Stomach (tissue), 9 donors: ENCODE results near the gene RGMA. TPM values are rescaled to one million over a fixed set of nuclear protein-coding genes. Genes with fewer than 3 reads are reported as not detected.

Experiments
- DNase-seq, 2 donors: peaks; one replicate each; pipeline versions ENCODE4 v3.0.0 to v3.0.0-alpha.2; 2013 to 2019
- H3K27ac ChIP-seq, 5 donors: fragments of 200-600 bp in 4 of 5; sonication (generic) in 4 of 5; one replicate each; pipeline ENCODE4 v1.5.1; 2013 to 2019; ENCODE audit warnings: mild to moderate bottlenecking in 1 of 5, moderate library complexity in 1 of 5
- H3K27me3 ChIP-seq, 3 donors: fragments of 200-600 bp; sonication (generic); one replicate each; pipeline ENCODE4 v1.5.1; 2017 to 2019; ENCODE audit warnings: mixed run types in 1 of 3
- H3K36me3 ChIP-seq, 4 donors: fragments of 200-600 bp; sonication (generic); 1 replicate in 3 of 4; 2 replicates in 1 of 4; pipeline ENCODE4 v1.5.1; 2016 to 2019
- H3K4me1 ChIP-seq, 4 donors: fragments of 200-600 bp; sonication (generic); one replicate each; pipeline ENCODE4 v1.5.1; 2016 to 2019
- H3K4me3 ChIP-seq, 4 donors: fragments of 200-600 bp; sonication (generic) in 3 of 4; one replicate each; pipeline ENCODE4 v1.5.1; 2016 to 2019; ENCODE audit warnings: mild to moderate bottlenecking in 1 of 4
- H3K9me3 ChIP-seq, 4 donors: fragments of 200-600 bp; sonication (generic); one replicate each; pipeline ENCODE4 v1.5.1; 2016 to 2019
- EP300 ChIP-seq: sonication (generic); formaldehyde crosslinking; IDR thresholded peaks from one replicate; pipeline ENCODE4 v1.6.1; 2017; ENCODE audit warnings: antibody characterized with exemption
- POLR2A ChIP-seq, 4 donors: fragments of 450-650 bp; IDR thresholded peaks; one replicate each; pipeline ENCODE4 v1.6.1; 2016; ENCODE audit warnings: antibody characterized with exemption in 4 of 4, control low read depth in 2 of 4, mild to moderate bottlenecking in 1 of 4, moderate library complexity in 1 of 4
- POLR2AphosphoS5 ChIP-seq, 3 donors: sonication (generic); formaldehyde crosslinking; IDR thresholded peaks; one replicate each; pipeline ENCODE4 v1.6.1; 2016; ENCODE audit warnings: antibody characterized with exemption in 3 of 3
- WGBS, 5 donors: extraction: QIAGEN DNeasy Blood & Tissue Kit in 3 of 5; methylation state at CpG; one replicate each; pipeline versions ENCODE4 v1.1.5 to v1.1.7; 2013 to 2018; 5-methylcytosine and 5-hydroxymethylcytosine counted together
- intact Hi-C: fragments of 100-400 bp; cut with DNase I; formaldehyde crosslinking; loops from one replicate; pipeline ENCODE4 v1.15.1; 2023; ENCODE audit warnings: low total_unique reads
- polyA plus RNA-seq, 3 donors: library from polyadenylated mRNA; stranded (reverse); fragments of 200-250 nt; gene quantifications; one replicate each; pipeline ENCODE4 v1.2.3, GENCODE V29; 2013
- total RNA-seq, 5 donors: library from RNA; depleted of rRNA; stranded (reverse); fragments of >200 nt; gene quantifications; one replicate each; pipeline versions ENCODE4 v1.1.0 to v1.2.3, GENCODE V29; 2014 to 2016
- TF ChIP-seq, protein P1 (sequence below), 7 experiments: fragments of 450-650 bp in 4 of 7; fragments of 200-600 bp in 3 of 7; sonication (generic) in 3 of 7; IDR thresholded peaks; one replicate each; pipeline ENCODE4 v1.5.1; 2016 to 2019; ENCODE audit warnings: antibody characterized with exemption in 7 of 7, control low read depth in 2 of 7, mild to moderate bottlenecking in 1 of 7
- donor health status: healthy with polysubstance abuse.
- donor health status: Bipolar disorder and iron deficiency.
- donor health status: healthy.

Gene RGMA
- total and polyA plus RNA-seq, 8 donors = 1.7 to 64.2 (median 16.1) TPM

- no peaks in the 10 kb centered on the region for H3K4me1 ChIP-seq
- H3K9me3 ChIP-seq = no peaks in the 10 kb centered on the region
- H3K36me3 ChIP-seq = no peaks in the 10 kb centered on the region
- intact Hi-C loops = no loop called here
- WGBS, 5 donors = 75 to 99% (median 87%) methylated on average over 3 of the region's 3 CpGs
- DNase-seq = no peak
- no peak overlapping the region for H3K27ac ChIP-seq
- no peak for TF ChIP-seq EP300
- TF ChIP-seq, protein P1, sequence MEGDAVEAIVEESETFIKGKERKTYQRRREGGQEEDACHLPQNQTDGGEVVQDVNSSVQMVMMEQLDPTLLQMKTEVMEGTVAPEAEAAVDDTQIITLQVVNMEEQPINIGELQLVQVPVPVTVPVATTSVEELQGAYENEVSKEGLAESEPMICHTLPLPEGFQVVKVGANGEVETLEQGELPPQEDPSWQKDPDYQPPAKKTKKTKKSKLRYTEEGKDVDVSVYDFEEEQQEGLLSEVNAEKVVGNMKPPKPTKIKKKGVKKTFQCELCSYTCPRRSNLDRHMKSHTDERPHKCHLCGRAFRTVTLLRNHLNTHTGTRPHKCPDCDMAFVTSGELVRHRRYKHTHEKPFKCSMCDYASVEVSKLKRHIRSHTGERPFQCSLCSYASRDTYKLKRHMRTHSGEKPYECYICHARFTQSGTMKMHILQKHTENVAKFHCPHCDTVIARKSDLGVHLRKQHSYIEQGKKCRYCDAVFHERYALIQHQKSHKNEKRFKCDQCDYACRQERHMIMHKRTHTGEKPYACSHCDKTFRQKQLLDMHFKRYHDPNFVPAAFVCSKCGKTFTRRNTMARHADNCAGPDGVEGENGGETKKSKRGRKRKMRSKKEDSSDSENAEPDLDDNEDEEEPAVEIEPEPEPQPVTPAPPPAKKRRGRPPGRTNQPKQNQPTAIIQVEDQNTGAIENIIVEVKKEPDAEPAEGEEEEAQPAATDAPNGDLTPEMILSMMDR (IDR thresholded peaks at IDR 0.05) = no peak
- TF ChIP-seq POLR2A (IDR thresholded peaks at IDR 0.05) = no peak
- no peak for TF ChIP-seq POLR2AphosphoS5 (IDR thresholded peaks at IDR 0.05)
- H3K4me3 ChIP-seq = no peak overlapping the region
- H3K27me3 ChIP-seq = no peaks in the 10 kb centered on the region
These were observed 29.9 kb upstream of the RGMA start for GRCh38 chr15:93118904-93119303.

GRCh38 chr15:93111451-93111850 is 22.4 kb upstream of the RGMA start:
- Histone ChIP-seq H3K27me3 (peaks cover 6 to 40% (median 18%) of the 10 kb centered on the region in 3 donors), H3K4me1 (no peaks in the 10 kb centered on the region), H3K27ac (no peak overlapping the region), H3K36me3 (no peaks in the 10 kb centered on the region), H3K4me3 (no peak overlapping the region), H3K9me3 (no peaks in the 10 kb centered on the region)
- DNase-seq = no peak
- intact Hi-C loops = no loop called here
- 61 to 78% (median 62%) methylated on average over 5 of the region's 5 CpGs for WGBS, 5 donors
- TF ChIP-seq EP300 (no peak), POLR2A (IDR thresholded peaks at IDR 0.05) (no peak), POLR2AphosphoS5 (IDR thresholded peaks at IDR 0.05) (no peak)
- TF ChIP-seq, protein P1 (IDR thresholded peaks at IDR 0.05) = no peak

DNA sequence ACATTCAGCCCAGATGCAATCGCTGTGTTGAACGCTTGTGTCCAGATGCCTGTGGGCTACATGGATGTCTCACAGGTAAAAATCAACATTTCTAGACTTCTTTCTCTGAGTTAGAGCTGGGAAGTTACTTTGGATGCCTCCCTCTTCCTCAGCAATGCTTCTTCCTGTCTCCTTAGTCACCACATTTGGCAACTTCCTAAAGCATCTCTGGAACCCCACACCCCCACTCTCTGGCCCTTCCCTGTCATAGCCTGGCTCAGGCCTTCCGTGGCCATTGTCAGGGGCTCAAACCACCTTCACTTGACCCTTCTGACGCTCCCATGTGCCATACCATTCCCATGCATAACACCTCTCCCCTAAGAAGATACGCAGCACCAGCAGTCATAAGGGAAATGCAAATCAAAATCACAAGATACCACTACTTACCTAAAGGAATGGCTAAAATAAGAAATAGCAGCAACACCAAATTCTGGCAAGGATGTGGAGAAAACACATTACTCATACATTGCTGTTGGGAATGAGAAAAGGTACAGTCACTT is 21.6 kb upstream of the RGMA start:
- Histone ChIP-seq H3K4me1 (no peaks in the 10 kb centered on the region), H3K27me3 (peaks cover 6 to 40% (median 18%) of the 10 kb centered on the region in 3 donors), H3K4me3 (no peak overlapping the region), H3K36me3 (no peaks in the 10 kb centered on the region), H3K27ac (no peak overlapping the region), H3K9me3 (no peaks in the 10 kb centered on the region)
- WGBS, 5 donors = 80 to 91% (median 85%) methylated on average over 5 of the region's 5 CpGs
- TF ChIP-seq, protein P1 (IDR thresholded peaks at IDR 0.05) = no peak
- TF ChIP-seq EP300 (no peak), POLR2A (IDR thresholded peaks at IDR 0.05) (no peak), POLR2AphosphoS5 (IDR thresholded peaks at IDR 0.05) (no peak)
- intact Hi-C loops = no loop called here
- DNase-seq = no peak

GRCh38 chr15:93109336-93110102 is 20.5 kb upstream of the RGMA start:
- WGBS, 5 donors = 20 to 38% (median 25%) methylated on average over 30 to 46 of the region's 46 CpGs
- no peak for TF ChIP-seq POLR2A (IDR thresholded peaks at IDR 0.05)
- no peak for TF ChIP-seq EP300
- no peak for TF ChIP-seq POLR2AphosphoS5 (IDR thresholded peaks at IDR 0.05)
- TF ChIP-seq, protein P1 (IDR thresholded peaks at IDR 0.05) = no peak
- peaks cover 6 to 40% (median 18%) of the 10 kb centered on the region in 3 donors for H3K27me3 ChIP-seq
- intact Hi-C loops = no loop called here
- H3K36me3 ChIP-seq = no peaks in the 10 kb centered on the region
- H3K9me3 ChIP-seq = no peaks in the 10 kb centered on the region
- H3K4me1 ChIP-seq = no peaks in the 10 kb centered on the region
- DNase-seq = no peak
- no peak overlapping the region for H3K4me3 ChIP-seq
- no peak overlapping the region for H3K27ac ChIP-seq
